GM12878 (cell line): ENCODE data around the gene TFAP2E. TPM values are rescaled to one million over a fixed set of nuclear protein-coding genes. Genes with fewer than 3 reads are reported as not detected.

Experiments used
- ATAC-seq: fragments of 200-7000 bp; cut with Tn5 transposase; 3 replicates; pipeline ENCODE4 v1.9.1; 2020; ENCODE audit warnings: mild to moderate bottlenecking, moderate library complexity
- BruUV-seq: library from RNA; stranded (reverse); fragments of 400-500 nt; replicated peaks from 2 replicates; lab custom pipeline; 2021; lab: Mats Ljungman, UMichigan
- CTCF ChIA-PET: fragments of 300-600 bp; sonication (Branson Sonifier 250); formaldehyde crosslinking; extraction: SDS; loops from one replicate; lab custom pipeline; 2021; ENCODE audit warnings: inconsistent platforms; lab: Yijun Ruan, JAX
- POLR2A ChIA-PET: fragments of 350-600 bp; formaldehyde crosslinking; extraction: SDS; loops from one replicate; lab custom pipeline; 2021; ENCODE audit warnings: inconsistent platforms; lab: Charles Lee
- RAD21 ChIA-PET: fragments of 300-600 bp; sonication (Branson Sonifier 250); formaldehyde crosslinking; loops from one replicate; lab custom pipeline; 2023; ENCODE audit warnings: antibody characterized with exemption; ENCODE audit not compliant: unreplicated experiment; lab: Charles Lee
- SMC1A ChIA-PET: fragments of 300-600 bp; sonication (Branson Sonifier 250); formaldehyde crosslinking; loops from one replicate; lab custom pipeline; 2023; ENCODE audit not compliant: unreplicated experiment, uncharacterized antibody; lab: Charles Lee
- DNase-seq: peaks from one replicate; pipeline ENCODE4 v3.0.0-alpha.2; 2011; ENCODE audit warnings: low read depth, low spot score
- FAIRE-seq: peaks from 3 replicates; lab custom pipeline; 2011; peaks lifted over from hg19 to GRCh38; lab: Jason Lieb, UNC
- H2AFZ ChIP-seq: 2 replicates; pipeline ENCODE4 v1.6.0; 2011; ENCODE audit warnings: low read depth, low read length, control low read depth; ENCODE audit not compliant: control insufficient read depth
- H3K27ac ChIP-seq: 2 replicates; pipeline ENCODE4 v1.5.1; 2011; ENCODE audit warnings: control low read depth; ENCODE audit not compliant: control insufficient read depth, insufficient read depth
- H3K27me3 ChIP-seq, 2 experiments: replicated peaks in 1 of 2; 2 replicates each; pipeline versions ENCODE4 v1.6.0 to v1.6.1; 2011; ENCODE audit warnings: low read length in 1 of 2; ENCODE audit not compliant: control insufficient read depth in 2 of 2, insufficient read depth in 2 of 2
- H3K36me3 ChIP-seq, 2 experiments: 2 replicates each; pipeline ENCODE4 v1.5.1; 2011; ENCODE audit warnings: low read length in 1 of 2; ENCODE audit not compliant: control insufficient read depth in 2 of 2, insufficient read depth in 2 of 2
- H3K4me1 ChIP-seq: 2 replicates; pipeline ENCODE4 v1.6.1; 2011; ENCODE audit warnings: mild to moderate bottlenecking, low read length, moderate library complexity, mixed read lengths; ENCODE audit not compliant: control insufficient read depth, insufficient read depth
- H3K4me2 ChIP-seq: 2 replicates; pipeline ENCODE4 v1.6.0; 2011; ENCODE audit warnings: control low read depth; ENCODE audit not compliant: control insufficient read depth, insufficient read depth
- H3K4me3 ChIP-seq: fragments of 200-600 bp; sonication (generic); 2 replicates; pipeline ENCODE4 v1.5.1; 2016
- H3K79me2 ChIP-seq: 2 replicates; pipeline ENCODE4 v1.6.0; 2011; ENCODE audit warnings: low read length; ENCODE audit not compliant: control insufficient read depth, insufficient read depth
- H3K9ac ChIP-seq: 2 replicates; pipeline ENCODE4 v1.8.0; 2011; ENCODE audit warnings: low read length, control low read depth, mixed read lengths; ENCODE audit not compliant: control insufficient read depth, insufficient read depth
- H3K9me3 ChIP-seq: replicated peaks from 3 replicates; pipeline ENCODE4 v1.5.1; 2011; ENCODE audit warnings: mild to moderate bottlenecking, low read length; ENCODE audit not compliant: control insufficient read depth, insufficient read depth
- H4K20me1 ChIP-seq: 2 replicates; pipeline ENCODE4 v1.6.0; 2011; ENCODE audit not compliant: control insufficient read depth, insufficient read depth
- BCL11A ChIP-seq: IDR thresholded peaks from 2 replicates; pipeline ENCODE4 v1.6.1; 2011; ENCODE audit warnings: low read depth, low read length
- EED ChIP-seq: sonication (generic); IDR thresholded peaks from 2 replicates; pipeline ENCODE4 v1.6.1; 2016; ENCODE audit warnings: antibody characterized with exemption, low read depth
- IRF4 ChIP-seq: IDR thresholded peaks from 2 replicates; pipeline ENCODE4 v1.6.1; 2011; ENCODE audit warnings: low read depth, low read length
- IRF5 ChIP-seq: fragments of 450-650 bp; IDR thresholded peaks from 2 replicates; pipeline ENCODE4 v1.6.1; 2017; ENCODE audit warnings: borderline replicate concordance
- KAT2A ChIP-seq: conservative IDR thresholded peaks from 2 replicates; pipeline ENCODE4 v1.6.1; 2011; ENCODE audit warnings: low read depth, low read length; ENCODE audit not compliant: control insufficient read depth
- PML ChIP-seq: IDR thresholded peaks from 2 replicates; pipeline ENCODE4 v1.6.1; 2012; ENCODE audit warnings: low read length, inconsistent platforms
- SIX5 ChIP-seq: IDR thresholded peaks from 2 replicates; pipeline ENCODE4 v1.6.1; 2011; ENCODE audit warnings: mild to moderate bottlenecking, low read depth, low read length, moderate library complexity; ENCODE audit not compliant: severe bottlenecking
- WGBS: methylation state at CpG from one replicate; pipeline ENCODE4 v1.1.6; 2016; ENCODE audit warnings: low lambda C conversion rate; ENCODE audit not compliant: insufficient replicate concordance, insufficient coverage; ENCODE audit errors: missing lambda C conversion rate; 5-methylcytosine and 5-hydroxymethylcytosine counted together
- in situ Hi-C: fragments of 300-500 bp; cut with MboI; formaldehyde crosslinking; loops from 9 replicates; pipeline ENCODE4 v1.14.3; 2018; ENCODE audit warnings: mixed read lengths
- intact Hi-C: fragments of 100-400 bp; cut with micrococcal nuclease; formaldehyde crosslinking; loops from one replicate; pipeline ENCODE4 v1.14.2; 2022; ENCODE audit not compliant: unreplicated experiment
- polyA plus RNA-seq, 11 experiments: library from polyadenylated mRNA; depleted of rRNA in 4 of 11; unstranded in 6 of 11; stranded (reverse) in 5 of 11; fragments of >200 nt; fragmentation: Nextera tagmentation in 4 of 11; fragmentation: Illumina TruSeq in 1 of 11; extraction: Ambion mirVana in 4 of 11; extraction: Trizol in 1 of 11; gene quantifications; 1 replicate in 1 of 11; 2 replicates in 10 of 11; pipeline versions ENCODE4 v1.2.1 to v1.2.3, GENCODE V29; 2011 to 2016; ENCODE audit warnings: inconsistent platforms in 2 of 11, missing spikeins in 2 of 11, low read depth in 1 of 11
- total RNA-seq, 4 experiments: library from RNA; depleted of rRNA in 3 of 4; stranded (reverse); fragments of >200 nt in 3 of 4; fragmentation: Illumina TruSeq in 1 of 4; extraction: Trizol in 1 of 4; gene quantifications; 2 replicates each; pipeline versions ENCODE4 v1.2.1 to v1.2.3, GENCODE V29; 2013 to 2021

Gene TFAP2E
- total and polyA plus RNA-seq, 10 of the 15 experiments (the other 5 are each of a cell fraction or from before 2014, with no cell fraction given), result 0.10 to 1.1 (median 0.43) TPM

- Histone ChIP-seq H3K27me3 (no peaks in the 10 kb centered on the region), H3K4me1 (peaks cover 10% of the 10 kb centered on the region), H3K36me3 (peaks cover 0 to 5% of the 10 kb centered on the region in 2 experiments; a peak in 3 of 4 replicates), H3K79me2 (peaks cover 46% of the 10 kb centered on the region), H2AFZ (no peak overlapping the region), H3K4me3 (no peak overlapping the region), H3K4me2 (no peak overlapping the region), H4K20me1 (no peaks in the 10 kb centered on the region), H3K9me3 (no peaks in the 10 kb centered on the region), H3K9ac (no peak overlapping the region), H3K27ac (no peak overlapping the region)
- no peak for FAIRE-seq
- CTCF ChIA-PET, result interaction anchor here (1.0 to 6.5 kb wide), 2 partner anchors 103 to 162 kb away, joined by 4 to 95 read pairs; no protein-coding TSS in a partner anchor
- DNase-seq, result no peak
- SMC1A ChIA-PET, result interaction anchor here (7.2 kb wide), 1 partner anchor 102 kb away, joined by 67 read pairs; no protein-coding TSS in a partner anchor
- in situ Hi-C loops (no loop called here), intact Hi-C loops (no loop called here)
- WGBS, result 94% methylated on average over 2 of the region's 2 CpGs
- BruUV-seq, result no TSS peak
- POLR2A ChIA-PET, result no interaction called here
- no peak for ATAC-seq
- TF ChIP-seq IRF5 (no peak), KAT2A (no peak), SIX5 (no peak), PML (no peak), EED (no peak), IRF4 (no peak), BCL11A (no peak)
- RAD21 ChIA-PET, result interaction anchor here (1.4 kb wide), 1 partner anchor 103 kb away, joined by 4 read pairs; no protein-coding TSS in a partner anchor
These were observed 19.3 kb upstream of the TFAP2E start for GRCh38 chr1:35553851-35554250.
